NCI-H2227 (cell line): ENCODE data around the gene ATF3.

Source experiments
- DNase-seq: peaks from one replicate; lab custom pipeline; 2025; ENCODE audit not compliant: unreplicated experiment; lab: John Stamatoyannopoulos, UW

The ATF3 gene

GRCh38 chr1:212608392-212608958 is at the start of gene ATF3:
Gene ATF3 (plus strand): TSS chr1:212608761. CDS start chr1:212615022, 6,261 bp downstream.
- peak; percentile 97 for DNase-seq

GRCh38 chr1:212559929-212560328 is 48.6 kb upstream of the ATF3 start:
- no peak for DNase-seq

GRCh38 chr1:212560933-212561460 is 47.6 kb upstream of the ATF3 start:
- DNase-seq, result no peak

DNA sequence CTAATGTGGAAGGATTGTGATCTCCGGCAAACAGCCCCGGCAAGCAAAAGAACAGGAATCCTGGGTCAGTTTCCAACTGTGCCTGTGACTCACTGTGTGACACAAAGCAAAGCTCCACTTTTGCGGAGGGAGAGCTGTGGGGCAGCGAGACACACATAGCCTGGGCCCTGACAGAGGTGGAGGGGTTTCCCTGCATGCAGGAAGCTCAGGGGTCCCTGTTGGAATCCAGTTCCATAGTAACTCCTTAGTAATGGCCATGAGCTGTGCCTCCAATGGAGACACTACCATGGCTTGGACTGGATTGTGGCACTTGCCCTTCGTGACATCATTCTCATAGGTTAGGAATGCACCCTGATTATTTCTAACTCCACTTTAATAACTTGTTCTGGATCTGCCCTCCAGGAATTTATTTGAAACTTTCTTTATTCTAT is 47.0 kb upstream of the ATF3 start:
- DNase-seq, result no peak

- DNase-seq, result no peak
These were observed 45.8 kb upstream of the ATF3 start for GRCh38 chr1:212562771-212563170.

GRCh38 chr1:212565079-212565478 is 43.5 kb upstream of the ATF3 start:
- no peak for DNase-seq

DNA sequence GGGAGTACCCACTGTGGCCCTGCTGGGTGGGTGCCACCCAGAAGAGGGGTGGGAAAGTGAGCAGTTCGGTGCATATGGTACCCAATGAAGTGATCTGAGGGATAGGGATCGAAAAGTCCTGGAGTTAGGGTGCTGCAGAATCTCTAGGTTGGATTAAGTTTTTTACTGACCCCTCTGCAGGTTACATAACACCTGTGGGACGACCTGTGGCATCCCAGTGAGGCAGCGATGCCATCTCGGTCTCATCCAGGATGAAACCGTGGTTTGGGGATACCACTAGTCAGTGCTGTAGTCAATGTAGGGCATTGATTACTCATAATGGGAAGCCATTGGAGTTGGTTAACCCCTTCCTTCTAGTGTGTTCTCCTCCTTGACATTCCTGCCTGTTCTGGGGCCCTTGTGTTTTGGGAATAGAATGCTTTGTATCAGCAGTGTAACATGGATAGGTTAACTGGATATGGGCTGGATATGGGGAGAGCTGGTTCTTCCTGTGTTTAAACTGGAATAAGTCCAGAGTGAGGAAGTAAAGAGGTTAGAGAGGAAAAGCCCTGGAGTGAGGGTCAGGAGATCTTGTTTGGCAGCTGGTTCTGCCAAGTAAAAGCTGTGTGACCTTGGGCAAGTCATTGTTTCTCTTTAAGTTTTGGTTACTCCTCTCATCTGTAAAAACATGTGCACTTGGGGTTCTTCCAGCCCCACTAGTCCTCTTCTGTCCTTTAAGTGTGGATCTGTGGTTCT is 42.8 kb upstream of the ATF3 start:
- no peak for DNase-seq

- peak; percentile 66 for DNase-seq
These were observed 41.8 kb upstream of the ATF3 start for GRCh38 chr1:212566522-212567479.

GRCh38 chr1:212567638-212568037 is 40.9 kb upstream of the ATF3 start:
- no peak for DNase-seq

DNA sequence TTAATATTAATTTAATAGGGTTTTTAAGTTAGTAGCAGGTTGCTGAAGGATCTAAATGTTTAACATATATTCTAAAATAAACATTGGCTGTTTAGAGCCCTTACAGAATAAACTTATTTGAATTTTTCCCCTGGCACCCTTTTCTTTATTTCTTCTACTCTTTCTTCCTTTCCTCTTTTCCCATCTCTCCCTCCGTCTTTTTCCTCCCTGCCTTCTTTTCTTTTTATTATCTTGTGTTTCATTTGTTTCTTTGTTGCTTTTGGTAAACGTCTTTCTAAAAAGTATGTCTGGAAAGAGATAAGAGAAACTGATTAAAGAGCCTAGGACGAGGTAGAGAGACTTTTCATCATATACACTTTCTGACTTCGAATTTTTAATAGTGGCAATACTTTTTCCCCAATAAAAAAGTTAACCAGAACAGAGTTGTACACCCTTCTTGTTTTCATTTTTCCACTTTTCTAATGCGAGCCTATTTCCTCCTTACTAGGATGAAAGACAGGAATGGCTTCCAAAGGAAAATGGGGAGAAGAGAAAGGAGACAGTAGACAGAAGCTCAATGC is 39.5 kb upstream of the ATF3 start:
- DNase-seq, result no peak

DNA sequence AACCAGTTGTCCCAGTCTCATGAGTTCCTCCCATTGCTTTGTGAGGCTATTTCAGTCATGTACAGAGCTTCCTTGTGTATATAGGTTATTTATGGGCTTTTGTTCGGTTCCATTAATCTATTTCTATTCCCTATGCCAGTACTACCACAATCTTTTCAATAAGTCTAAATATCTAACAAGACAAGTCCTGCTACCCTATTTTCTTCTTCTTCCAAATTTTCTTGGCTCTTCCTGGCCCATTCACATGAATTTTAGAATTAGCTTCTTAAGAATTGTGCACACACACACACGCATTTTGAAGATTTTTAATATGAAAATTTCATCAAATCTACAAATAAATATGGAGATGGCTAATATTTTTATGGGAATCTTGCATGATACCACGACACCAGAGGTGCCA is 33.8 kb upstream of the ATF3 start:
- DNase-seq, result no peak

DNA sequence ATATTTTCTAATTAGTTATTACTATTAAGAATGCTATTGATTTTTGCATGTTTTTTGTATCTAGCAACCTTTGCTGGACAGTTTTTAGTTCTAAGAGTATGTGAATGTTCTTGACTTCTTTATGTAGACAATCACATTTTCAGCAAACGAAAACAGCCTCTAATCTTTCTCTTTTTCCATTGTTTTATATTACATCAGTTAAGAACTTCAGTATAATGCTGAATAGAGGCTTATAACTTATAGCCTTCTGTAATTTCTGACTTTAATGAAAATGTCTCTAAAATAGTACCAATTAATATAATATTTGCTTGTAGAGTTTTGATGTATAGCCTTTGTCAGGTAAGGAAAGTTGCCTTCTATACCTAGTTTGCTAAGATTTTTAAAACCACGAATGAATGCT is 33.2 kb upstream of the ATF3 start:
- DNase-seq, result no peak

- no peak for DNase-seq
These were observed 30.5 kb upstream of the ATF3 start for GRCh38 chr1:212578041-212578440.

DNA sequence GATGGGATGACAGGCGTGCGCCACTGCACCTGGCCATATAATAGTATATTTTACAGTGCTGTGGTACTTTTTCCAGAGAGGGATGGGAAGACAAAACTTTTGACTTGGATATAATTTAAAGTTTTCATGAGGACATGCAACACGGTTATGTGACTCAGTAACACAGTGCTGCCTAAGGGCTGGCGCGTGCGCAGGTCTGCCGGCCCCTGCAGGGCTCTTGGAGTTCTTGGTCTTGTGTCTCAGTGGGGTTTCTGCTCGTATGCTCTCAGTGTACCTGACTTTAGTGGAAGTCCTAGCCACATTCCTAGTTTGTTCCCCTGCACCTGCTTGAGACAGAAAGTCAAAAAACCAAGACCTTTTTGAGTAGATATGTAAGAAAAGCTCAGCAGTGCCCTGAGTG is 27.5 kb upstream of the ATF3 start:
- no peak for DNase-seq

- DNase-seq, result no peak
These were observed 26.3 kb upstream of the ATF3 start for GRCh38 chr1:212582291-212582690.

GRCh38 chr1:212582808-212583615 is 25.5 kb upstream of the ATF3 start:
- DNase-seq, result no peak

DNA sequence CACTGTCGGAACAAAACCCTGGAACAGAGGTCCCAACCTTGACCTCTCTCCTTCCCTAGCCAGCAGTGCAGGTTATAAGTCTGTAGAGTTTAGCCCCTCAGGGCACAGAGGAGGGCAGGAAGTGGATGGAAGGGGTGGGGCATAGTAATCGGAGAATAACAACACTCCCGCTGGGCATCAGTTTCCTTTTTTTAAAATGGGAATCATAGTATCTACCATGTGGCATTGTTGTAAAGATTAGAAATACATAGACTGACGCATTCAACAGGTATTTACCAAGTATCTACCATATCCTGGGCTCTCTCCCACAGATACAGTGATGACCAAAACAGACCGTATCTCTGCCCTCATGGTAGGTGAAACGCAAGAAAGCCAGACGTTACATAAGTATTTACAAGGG is 24.9 kb upstream of the ATF3 start:
- no peak for DNase-seq

DNA sequence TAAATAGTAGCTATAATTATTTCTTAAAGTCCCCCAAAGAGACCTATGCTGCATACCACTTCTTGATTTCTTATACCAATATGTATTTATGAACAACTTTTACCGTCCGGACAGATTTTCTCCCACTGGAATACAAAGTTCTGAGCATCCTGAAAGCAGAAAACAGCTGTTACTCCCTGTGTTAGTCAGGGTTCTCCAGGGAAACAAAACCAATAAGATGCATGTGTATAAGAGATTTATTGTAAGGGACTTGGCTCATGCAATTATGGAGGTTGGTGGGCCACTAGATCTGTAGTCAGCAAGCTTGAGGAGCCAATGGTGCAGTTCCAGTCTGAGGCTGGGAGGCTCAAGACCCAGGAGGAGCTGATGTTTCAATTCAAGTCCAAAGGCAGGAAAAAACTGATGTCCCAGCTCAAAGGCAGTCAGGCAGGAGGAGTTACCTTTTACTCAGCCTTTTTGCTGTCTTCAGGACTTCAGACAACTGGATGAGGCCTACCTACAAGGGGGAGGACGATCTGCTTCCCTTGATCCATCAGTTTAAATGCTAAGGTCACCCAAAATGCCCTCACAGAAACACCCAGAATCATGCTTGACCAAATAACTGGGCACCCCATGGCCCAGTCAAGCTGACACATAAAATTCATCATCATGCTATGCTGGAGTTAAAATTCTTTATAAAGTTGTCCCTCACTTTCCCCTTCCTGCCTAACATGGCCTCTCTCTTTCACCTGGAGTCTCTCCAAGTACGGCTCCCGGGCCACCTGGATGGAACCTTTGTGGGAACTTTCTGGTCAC is 24.3 kb upstream of the ATF3 start:
- no peak for DNase-seq

GRCh38 chr1:212585210-212585609 is 23.4 kb upstream of the ATF3 start:
- DNase-seq, result no peak
